ENCODE results near the gene RHBDL1.

RHBDL1 gene

GRCh38 chr16:637081-638018, 38.1 kb upstream of the RHBDL1 start:
- no peak for FAIRE-seq

GRCh38 chr16:638034-638543, 37.4 kb upstream of the RHBDL1 start:
- no peak for FAIRE-seq

DNA sequence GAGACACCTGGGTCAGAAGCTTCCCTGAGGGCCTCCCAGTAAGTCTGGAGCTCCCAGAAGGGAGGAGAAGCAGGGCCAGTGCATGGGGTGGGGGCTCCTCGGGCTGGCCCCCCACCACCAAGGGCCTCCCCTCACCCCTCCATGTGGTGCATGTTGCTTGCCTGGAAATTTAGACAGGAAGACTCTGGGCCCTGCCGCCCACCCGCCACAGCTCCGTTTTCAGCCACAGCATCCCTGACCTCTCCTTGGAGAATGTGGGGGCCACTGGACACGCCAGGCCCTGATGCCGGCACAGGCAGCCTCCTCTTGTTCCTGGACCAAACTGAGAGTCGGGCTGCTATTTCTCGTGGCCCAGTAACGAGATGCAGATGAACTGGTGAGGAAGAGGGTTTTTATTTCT, 36.6 kb upstream of the RHBDL1 start:
- FAIRE-seq = no peak

- FAIRE-seq = no peak
Observed at GRCh38 chr16:640614-641013, 34.9 kb upstream of the RHBDL1 start.

- FAIRE-seq = no peak
Observed at GRCh38 chr16:641326-642188, 33.9 kb upstream of the RHBDL1 start, which contains the start of gene MCRIP2. Gene MCRIP2, plus strand, starts transcription at chr16:641828. Its CDS starts 164 bp downstream, at chr16:641992.

DNA sequence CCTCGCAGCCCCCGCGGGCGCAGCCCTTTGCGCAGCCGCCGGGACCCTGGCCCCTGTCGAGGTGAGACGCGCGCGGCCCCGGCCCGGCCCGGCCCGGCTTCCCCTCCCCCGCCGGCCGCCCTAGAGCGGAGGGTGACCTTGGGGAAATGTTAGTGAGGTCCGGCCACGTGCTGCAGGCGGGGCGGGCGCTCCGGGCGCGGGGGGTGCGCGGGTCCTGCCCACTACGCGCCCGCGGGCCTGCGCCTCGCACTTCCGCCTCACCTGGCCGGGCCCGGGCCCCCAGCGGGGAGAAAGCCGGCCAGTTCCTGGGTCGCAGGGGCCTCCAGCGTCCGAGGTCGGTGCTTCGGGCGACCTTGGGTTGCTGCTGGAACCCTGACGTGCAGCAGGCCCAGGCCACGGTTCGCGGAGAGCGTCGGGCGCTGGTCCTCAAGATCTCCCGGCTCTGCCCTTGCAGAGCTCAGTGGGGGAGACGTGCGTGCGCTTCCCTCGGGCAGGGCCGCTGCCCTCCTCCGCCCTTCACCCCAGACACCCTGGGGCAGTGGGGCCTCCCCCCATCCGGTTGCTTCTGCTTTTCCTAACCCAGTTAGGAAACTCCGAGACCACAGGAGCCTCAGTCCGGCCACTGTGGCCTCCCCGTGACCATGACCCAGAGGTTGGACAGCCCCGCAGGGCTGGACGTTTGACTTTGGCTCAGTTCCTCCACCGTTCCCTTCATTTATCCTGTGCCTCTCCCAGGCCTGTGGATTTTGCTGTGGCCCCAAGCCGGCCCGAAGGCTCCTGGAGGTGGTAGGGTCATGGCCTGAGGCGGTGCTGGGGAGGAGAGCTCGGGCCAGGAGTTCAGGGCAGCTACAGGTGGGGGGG, 33.1 kb upstream of the RHBDL1 start:
- FAIRE-seq = no peak

DNA sequence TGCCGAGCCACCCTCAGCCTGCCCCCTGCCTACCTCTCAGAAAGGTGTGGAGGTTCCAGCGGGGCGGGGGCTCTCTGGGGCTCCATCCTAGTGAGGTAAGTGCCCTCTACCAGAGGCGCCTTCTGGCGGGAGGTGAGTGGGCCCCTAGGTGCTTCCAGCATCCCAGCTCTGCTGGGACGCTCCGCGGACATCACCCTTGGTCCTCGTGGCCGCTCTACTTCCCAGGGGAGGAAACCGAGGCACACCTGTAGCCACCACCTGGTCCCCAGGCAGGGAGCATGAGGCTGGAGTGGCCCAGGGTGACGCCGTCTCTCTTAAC, 32.5 kb upstream of the RHBDL1 start:
- FAIRE-seq = no peak

GRCh38 chr16:644556-644955, 30.9 kb upstream of the RHBDL1 start:
- no peak for FAIRE-seq

DNA sequence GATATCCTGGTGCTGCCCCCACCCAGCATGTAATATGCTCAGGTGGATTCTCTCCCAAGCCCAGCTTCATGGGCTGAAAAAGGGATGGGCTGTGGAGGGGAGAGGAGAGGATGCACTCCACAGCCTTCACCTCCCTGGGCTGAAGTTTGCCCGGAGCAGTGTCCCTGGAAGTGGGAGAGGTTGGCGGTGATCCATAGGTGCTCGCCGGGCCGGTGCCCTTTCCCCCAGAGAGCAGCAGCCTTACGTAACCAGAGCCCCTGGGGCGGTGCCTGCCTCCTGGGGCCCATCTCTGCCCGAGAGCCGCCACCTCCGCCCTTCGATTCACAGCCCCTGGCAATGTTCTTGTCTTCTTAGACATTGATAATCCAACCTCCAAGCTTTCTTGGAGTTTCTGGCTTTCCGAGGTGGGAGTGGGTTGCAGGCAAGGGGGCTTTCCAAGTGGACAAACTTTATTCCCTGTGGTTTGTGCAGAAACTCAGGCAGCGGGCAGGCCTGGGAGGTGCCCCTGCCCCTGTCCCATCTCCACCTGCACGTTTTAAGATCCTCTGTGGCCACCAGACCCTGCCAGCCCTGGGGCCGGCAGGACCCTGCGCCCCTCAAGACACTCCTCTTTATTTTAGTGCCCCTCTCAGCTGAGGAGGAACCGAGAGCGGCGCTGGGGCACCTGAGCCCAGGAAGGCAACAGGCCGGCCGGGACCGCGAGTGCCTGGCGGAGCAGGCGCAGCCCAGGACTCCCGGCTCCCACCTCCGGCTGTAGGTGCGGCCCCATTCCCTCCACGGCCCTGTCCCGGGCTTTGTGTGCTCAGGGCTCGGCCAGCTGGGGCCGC, 29.4 kb upstream of the RHBDL1 start:
- FAIRE-seq = no peak

DNA sequence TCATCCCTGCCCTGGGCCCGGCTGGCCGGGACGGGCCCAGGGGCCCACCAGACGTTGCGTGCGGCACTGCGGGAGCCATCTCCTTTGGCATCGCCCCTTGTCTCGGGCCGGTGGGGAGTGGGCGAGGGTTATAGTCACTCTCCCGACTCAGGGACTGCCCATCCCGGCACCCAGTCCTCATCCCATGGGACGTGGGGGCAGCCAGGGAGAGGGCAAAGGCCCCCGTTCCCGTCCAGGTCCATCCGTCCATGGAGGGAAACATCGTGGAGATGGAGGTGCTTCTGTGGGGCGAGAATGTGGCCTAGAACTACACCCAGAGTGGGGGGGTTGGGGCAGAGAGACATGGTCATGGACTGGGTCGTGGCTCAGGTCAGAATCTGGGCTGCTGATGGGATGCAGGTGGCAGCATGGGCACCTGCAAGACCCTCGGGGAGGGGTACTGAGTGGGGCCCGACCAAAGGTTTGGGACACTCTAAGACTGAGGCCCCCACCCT, 28.7 kb upstream of the RHBDL1 start:
- FAIRE-seq = no peak

DNA sequence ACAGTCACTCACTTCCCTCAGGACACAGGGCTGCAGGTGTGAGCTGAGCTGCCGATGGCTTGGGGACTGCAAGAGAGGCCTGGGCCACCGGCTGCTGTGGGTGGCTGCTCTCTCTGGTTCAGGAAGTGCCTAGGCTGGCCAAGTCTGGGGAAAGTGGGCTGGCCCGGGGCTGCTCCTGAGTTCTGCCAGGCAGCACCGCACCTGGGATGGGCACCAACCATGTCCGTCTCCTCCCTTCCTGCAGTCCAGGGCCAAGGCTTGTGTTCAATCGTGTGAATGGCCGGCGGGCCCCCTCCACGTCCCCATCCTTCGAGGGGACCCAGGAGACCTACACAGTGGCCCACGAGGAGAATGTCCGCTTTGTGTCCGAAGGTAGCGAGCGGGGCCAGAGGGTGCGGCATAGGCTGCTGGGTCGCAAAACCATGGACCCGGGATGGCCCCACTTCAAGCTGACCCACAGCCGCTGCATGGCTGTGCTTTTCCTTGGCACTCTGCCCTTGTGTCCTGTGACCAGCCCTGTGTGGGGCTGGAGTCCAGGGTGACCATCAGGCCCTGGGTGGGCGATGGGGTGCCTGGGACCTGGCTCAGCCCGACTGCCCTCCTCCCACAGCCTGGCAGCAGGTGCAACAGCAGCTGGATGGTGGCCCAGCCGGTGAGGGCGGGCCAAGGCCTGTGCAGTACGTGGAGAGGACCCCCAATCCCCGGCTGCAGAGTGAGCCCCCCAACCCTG, 28.1 kb upstream of the RHBDL1 start:
- no peak for FAIRE-seq

DNA sequence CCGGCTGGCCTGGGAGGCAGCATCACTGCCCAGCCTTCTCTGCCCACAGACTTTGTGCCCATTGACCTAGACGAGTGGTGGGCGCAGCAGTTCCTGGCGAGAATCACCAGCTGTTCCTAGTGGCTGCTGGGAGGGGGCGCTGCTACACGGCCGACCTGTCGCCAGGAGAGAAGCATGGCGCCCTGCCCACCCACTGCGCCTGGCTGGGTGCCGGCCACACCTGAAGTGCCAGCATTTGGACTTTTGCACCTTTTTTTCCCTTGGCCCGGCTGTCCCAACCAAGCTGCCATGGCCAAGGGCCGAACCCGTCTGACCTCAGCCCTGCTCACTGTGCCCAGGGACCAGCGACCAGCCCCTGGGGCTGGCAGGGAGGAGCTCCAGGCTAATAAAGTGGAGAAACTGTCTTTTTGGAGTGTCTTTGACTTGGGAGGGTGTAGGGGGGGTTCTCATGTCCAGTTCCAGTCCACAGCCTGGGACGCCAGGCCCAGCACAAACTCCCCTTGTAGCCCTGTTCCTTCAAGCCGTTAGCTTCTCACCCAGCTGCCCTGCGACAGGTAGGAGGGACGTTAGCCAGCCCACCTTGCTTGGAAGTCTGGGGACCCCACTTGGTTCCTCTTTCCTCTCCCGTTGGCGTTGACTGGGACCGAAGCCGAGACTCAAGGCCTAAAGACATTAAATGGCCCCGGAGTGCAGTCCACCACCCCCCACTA, 27.2 kb upstream of the RHBDL1 start:
- FAIRE-seq = no peak

DNA sequence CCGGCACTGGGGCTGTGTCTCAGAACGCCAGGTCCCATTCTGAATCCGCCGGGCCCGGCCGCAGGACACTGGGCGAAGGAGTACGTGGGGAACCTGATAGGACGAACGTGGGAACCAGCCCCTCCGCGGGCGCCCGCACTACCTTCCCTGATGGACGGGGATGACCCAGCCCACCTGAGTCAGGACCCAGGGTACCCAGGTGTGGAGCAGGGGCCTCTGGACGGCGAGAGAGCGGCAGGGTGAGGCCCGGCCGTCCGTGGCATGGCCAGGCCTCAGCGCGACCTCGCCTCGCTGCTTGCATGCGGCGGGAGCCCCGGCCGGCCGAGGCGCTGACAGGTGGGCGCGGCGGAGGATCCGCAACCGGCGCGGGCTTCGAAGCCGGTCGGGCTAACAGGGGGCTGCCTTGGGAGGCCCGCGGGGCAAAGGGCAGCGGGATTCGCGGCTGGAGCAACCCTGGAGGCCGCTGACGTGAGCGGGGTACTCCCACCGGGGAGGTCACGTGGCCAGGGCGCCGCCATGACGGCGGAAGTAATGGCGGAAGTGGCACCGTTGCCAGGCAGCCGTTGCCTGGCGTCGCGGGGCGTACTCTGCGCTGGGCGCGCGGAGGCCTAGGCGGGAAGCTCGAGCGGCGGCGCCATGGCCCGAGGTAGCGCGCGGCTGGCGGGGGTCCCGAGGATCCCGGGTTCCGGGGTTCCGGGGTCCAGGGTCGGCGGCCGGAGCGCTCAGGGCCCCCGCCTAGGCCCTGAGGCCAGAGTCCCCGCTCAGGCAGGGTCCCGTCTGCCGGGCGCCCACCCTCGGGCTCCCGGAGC, 26.5 kb upstream of the RHBDL1 start, which contains the start of gene WDR90:
Gene WDR90, plus strand, starts transcription at position 585 of the 809 bp plus-strand sequence. Its CDS starts 52 bp downstream, at position 637.
- FAIRE-seq = peak; percentile 63

GRCh38 chr16:649631-650030, 25.8 kb upstream of the RHBDL1 start:
- FAIRE-seq = no peak

- no peak for FAIRE-seq
Observed at GRCh38 chr16:651844-652243, 23.6 kb upstream of the RHBDL1 start.

- FAIRE-seq = no peak
Observed at GRCh38 chr16:652454-653305, 22.8 kb upstream of the RHBDL1 start.

- FAIRE-seq = no peak
Observed at GRCh38 chr16:654034-654433, 21.4 kb upstream of the RHBDL1 start.

GRCh38 chr16:657487-657886, 18.0 kb upstream of the RHBDL1 start:
- no peak for FAIRE-seq
